Measurements from ENCODE around the gene CHD2. TPM values are rescaled to one million over a fixed set of nuclear protein-coding genes. Genes with fewer than 3 reads are reported as not detected.

The CHD2 gene
- total RNA-seq, 1 experiment from 2014 or later: 101 TPM

GRCh38 chr15:92881802-92882696 is 18.1 kb upstream of the CHD2 start (continued):
- TF ChIP-seq NR1H2 (CRISPR knock-in tag; IDR thresholded peaks at IDR 0.05) (no peak), FOXK1 (CRISPR knock-in tag; IDR thresholded peaks at IDR 0.05) (peak; percentile 78; the same call in 1 of the 2 replicates), GABPB1 (CRISPR knock-in tag; IDR thresholded peaks at IDR 0.05) (no peak), E2F4 (CRISPR knock-in tag; IDR thresholded peaks at IDR 0.05; ENCODE audit: borderline replicate concordance, low read depth) (no peak), NFE2L1 (CRISPR knock-in tag; IDR thresholded peaks at IDR 0.05) (no peak), IRF2 (CRISPR knock-in tag; IDR thresholded peaks at IDR 0.05; ENCODE audit: borderline replicate concordance, low read depth) (no peak), NR2C2 (CRISPR knock-in tag; IDR thresholded peaks at IDR 0.05) (no peak), ZNF396 (CRISPR knock-in tag; IDR thresholded peaks at IDR 0.05; ENCODE audit: borderline replicate concordance) (no peak), ATF1 (CRISPR knock-in tag; IDR thresholded peaks at IDR 0.05) (no peak), ZNF281 (CRISPR knock-in tag; IDR thresholded peaks at IDR 0.05) (no peak), TEAD4 (CRISPR knock-in tag; IDR thresholded peaks at IDR 0.05) (no peak), ZNF263 (CRISPR knock-in tag; IDR thresholded peaks at IDR 0.05; ENCODE audit: low read depth) (no peak), USF2 (CRISPR knock-in tag; IDR thresholded peaks at IDR 0.05) (no peak), PRRX2 (CRISPR knock-in tag; IDR thresholded peaks at IDR 0.05) (no peak), TP53 (CRISPR knock-in tag; IDR thresholded peaks at IDR 0.05) (no peak), E2F1 (CRISPR knock-in tag; IDR thresholded peaks at IDR 0.05) (no peak), PREB (CRISPR knock-in tag; IDR thresholded peaks at IDR 0.05; ENCODE audit: borderline replicate concordance) (no peak), ELF4 (CRISPR knock-in tag; IDR thresholded peaks at IDR 0.05; ENCODE audit: low read depth) (no peak)
- TF ChIP-seq, protein P1, sequence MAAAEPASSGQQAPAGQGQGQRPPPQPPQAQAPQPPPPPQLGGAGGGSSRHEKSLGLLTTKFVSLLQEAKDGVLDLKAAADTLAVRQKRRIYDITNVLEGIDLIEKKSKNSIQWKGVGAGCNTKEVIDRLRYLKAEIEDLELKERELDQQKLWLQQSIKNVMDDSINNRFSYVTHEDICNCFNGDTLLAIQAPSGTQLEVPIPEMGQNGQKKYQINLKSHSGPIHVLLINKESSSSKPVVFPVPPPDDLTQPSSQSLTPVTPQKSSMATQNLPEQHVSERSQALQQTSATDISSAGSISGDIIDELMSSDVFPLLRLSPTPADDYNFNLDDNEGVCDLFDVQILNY (CRISPR knock-in tag; IDR thresholded peaks at IDR 0.05): 0 out of 2 replicates have a peak, but pooled peaks have one; percentile 12
- TF ChIP-seq, protein P2, sequence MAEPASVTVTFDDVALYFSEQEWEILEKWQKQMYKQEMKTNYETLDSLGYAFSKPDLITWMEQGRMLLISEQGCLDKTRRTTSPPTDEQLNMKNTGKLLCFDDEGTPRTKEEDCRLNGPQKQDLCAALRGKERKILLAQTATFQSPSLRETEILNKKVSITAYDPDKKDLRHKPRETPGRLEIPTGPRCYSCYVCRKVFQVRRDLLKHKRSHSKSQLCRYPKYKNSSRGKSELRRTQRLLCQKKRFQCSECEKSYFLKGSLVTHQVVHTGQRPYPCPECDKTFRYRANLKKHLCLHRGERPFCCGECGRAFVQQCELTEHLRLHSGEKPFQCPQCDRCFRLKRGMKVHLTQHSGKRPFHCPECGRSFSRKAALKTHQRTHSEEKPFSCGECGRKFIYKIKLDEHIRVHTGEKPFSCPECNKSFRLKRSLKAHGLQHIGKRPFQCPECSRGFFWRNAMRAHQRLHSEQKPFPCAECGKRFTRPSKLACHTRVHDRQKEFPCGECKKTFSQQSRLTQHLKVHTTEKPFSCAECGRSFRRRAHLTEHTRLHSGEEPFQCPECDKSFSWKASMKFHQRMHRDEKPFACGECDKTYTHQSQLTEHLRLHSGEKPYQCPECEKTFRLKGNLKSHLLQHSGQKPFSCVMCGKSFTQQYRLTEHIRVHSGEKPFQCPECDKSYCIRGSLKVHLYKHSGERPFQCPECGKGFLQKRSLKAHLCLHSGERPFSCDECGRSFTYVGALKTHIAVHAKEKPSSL (CRISPR knock-in tag; conservative IDR thresholded peaks at IDR 0.05): 0 out of 2 replicates have a peak, but pooled peaks have one; percentile 15
- TF ChIP-seq, protein P3, sequence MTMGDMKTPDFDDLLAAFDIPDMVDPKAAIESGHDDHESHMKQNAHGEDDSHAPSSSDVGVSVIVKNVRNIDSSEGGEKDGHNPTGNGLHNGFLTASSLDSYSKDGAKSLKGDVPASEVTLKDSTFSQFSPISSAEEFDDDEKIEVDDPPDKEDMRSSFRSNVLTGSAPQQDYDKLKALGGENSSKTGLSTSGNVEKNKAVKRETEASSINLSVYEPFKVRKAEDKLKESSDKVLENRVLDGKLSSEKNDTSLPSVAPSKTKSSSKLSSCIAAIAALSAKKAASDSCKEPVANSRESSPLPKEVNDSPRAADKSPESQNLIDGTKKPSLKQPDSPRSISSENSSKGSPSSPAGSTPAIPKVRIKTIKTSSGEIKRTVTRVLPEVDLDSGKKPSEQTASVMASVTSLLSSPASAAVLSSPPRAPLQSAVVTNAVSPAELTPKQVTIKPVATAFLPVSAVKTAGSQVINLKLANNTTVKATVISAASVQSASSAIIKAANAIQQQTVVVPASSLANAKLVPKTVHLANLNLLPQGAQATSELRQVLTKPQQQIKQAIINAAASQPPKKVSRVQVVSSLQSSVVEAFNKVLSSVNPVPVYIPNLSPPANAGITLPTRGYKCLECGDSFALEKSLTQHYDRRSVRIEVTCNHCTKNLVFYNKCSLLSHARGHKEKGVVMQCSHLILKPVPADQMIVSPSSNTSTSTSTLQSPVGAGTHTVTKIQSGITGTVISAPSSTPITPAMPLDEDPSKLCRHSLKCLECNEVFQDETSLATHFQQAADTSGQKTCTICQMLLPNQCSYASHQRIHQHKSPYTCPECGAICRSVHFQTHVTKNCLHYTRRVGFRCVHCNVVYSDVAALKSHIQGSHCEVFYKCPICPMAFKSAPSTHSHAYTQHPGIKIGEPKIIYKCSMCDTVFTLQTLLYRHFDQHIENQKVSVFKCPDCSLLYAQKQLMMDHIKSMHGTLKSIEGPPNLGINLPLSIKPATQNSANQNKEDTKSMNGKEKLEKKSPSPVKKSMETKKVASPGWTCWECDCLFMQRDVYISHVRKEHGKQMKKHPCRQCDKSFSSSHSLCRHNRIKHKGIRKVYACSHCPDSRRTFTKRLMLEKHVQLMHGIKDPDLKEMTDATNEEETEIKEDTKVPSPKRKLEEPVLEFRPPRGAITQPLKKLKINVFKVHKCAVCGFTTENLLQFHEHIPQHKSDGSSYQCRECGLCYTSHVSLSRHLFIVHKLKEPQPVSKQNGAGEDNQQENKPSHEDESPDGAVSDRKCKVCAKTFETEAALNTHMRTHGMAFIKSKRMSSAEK (CRISPR knock-in tag; IDR thresholded peaks at IDR 0.05; ENCODE audit: borderline replicate concordance): no peak; the same call in 1 of the 2 replicates
- TF ChIP-seq, protein P4, sequence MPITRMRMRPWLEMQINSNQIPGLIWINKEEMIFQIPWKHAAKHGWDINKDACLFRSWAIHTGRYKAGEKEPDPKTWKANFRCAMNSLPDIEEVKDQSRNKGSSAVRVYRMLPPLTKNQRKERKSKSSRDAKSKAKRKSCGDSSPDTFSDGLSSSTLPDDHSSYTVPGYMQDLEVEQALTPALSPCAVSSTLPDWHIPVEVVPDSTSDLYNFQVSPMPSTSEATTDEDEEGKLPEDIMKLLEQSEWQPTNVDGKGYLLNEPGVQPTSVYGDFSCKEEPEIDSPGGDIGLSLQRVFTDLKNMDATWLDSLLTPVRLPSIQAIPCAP (CRISPR knock-in tag; IDR thresholded peaks at IDR 0.05): no peak

All from WTC11 (cell line).